Large intestine (tissue), 3 donors: Measurements from ENCODE around the gene SEMA3G. TPM values are rescaled to one million over a fixed set of nuclear protein-coding genes. Genes with fewer than 3 reads are reported as not detected.

Experiments used
- DNase-seq, 2 donors: peaks; one replicate each; pipeline versions ENCODE4 v3.0.0 to v3.0.0-alpha.2; 2013
- H3K27ac ChIP-seq: one replicate; pipeline ENCODE4 v1.5.1; 2013; ENCODE audit warnings: low read length
- H3K27me3 ChIP-seq: 2 replicates; pipeline ENCODE4 v1.6.1; 2013; ENCODE audit warnings: low read length; ENCODE audit not compliant: control insufficient read depth, insufficient read depth
- H3K36me3 ChIP-seq: 2 replicates; pipeline ENCODE4 v1.6.1; 2013; ENCODE audit warnings: low read length; ENCODE audit not compliant: control insufficient read depth, insufficient read depth
- H3K4me1 ChIP-seq: one replicate; pipeline ENCODE4 v1.6.1; 2013; ENCODE audit warnings: low read length; ENCODE audit not compliant: control insufficient read depth, insufficient read depth
- H3K4me3 ChIP-seq: one replicate; pipeline ENCODE4 v1.5.1; 2013; ENCODE audit warnings: low read length
- H3K9me3 ChIP-seq: one replicate; pipeline ENCODE4 v1.6.1; 2013; ENCODE audit warnings: mild to moderate bottlenecking, low read depth, low read length, moderate library complexity; ENCODE audit not compliant: control insufficient read depth
- WGBS: methylation state at CpG from one replicate; pipeline ENCODE4 v1.1.5; 2013; ENCODE audit warnings: low lambda C conversion rate; ENCODE audit not compliant: insufficient coverage; 5-methylcytosine and 5-hydroxymethylcytosine counted together
- polyA plus RNA-seq: library from polyadenylated mRNA; unstranded; fragments of 120-200 nt; gene quantifications from one replicate; pipeline ENCODE4 v1.2.1, GENCODE V29; 2013

The SEMA3G gene
- polyA plus RNA-seq, 1 donor = 2.9 TPM

DNA sequence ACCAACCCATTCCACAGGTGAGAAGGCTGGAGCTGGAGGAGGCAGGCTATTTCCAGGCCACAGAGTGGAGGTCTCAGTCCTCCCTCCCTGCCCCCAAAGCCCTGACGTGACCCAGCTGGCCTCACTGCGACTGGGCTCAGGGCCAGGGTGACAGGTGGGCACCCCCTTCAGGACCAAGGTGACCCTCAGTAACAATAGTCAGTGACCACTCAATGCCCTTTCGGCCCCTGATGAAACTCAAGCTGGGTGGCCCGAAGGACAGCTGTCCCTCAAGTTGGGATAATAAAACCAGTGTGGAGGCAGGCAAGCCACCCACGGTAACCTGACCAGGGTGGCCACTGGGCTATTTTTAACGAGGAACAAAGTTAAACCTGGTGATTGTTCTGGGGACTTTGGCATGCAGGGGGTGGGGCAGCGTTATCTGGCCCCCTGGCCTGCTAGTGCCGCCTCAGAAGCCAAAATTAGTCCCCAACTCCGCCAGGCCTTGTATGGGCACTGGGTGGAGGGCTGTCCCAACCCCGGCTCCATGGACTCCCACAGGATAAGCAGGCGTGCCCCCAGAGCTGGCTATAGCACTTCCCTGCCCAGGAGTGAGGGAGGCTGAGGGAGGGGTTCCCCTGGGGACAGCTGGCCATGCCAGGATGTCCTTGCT, 7.8 kb upstream of the SEMA3G start:
- Histone ChIP-seq H3K27me3 (no peaks in the 10 kb centered on the region), H3K9me3 (no peaks in the 10 kb centered on the region)
- no CpG with 5 or more reads among the region's 11 CpGs for WGBS

DNA sequence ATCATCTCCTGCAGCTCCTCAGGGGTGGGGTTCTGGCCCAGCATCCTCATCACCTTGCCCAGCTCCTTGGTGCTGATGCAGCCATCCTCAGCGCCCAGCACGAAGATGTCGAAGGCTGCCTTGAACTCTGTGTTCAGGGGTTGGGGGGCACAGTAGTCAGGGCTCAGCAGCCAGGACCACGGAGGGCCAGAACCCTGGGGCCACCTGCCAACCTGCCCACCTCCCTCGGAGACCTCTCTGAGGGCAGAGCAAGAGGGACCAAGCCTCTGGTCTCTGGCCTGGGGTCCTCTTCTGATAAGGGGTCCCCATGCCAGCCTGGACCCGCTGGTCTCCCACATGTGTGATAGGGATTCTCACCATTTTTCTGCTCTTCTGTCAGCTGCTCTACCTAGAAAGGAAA, 7.2 kb upstream of the SEMA3G start:
- no CpG with 5 or more reads among the region's 6 CpGs for WGBS
- H3K27me3 ChIP-seq = no peaks in the 10 kb centered on the region
- peaks cover 27% of the 10 kb centered on the region for H3K4me1 ChIP-seq
- no peak for DNase-seq
- no peak overlapping the region for H3K4me3 ChIP-seq
- no peaks in the 10 kb centered on the region for H3K9me3 ChIP-seq
- no peak overlapping the region for H3K27ac ChIP-seq
- H3K36me3 ChIP-seq = no peaks in the 10 kb centered on the region

More for the DNA sequence above, 7.8 kb upstream of the SEMA3G start:
- H3K27ac ChIP-seq = no peak overlapping the region
- H3K36me3 ChIP-seq = peaks cover 1% of the 10 kb centered on the region
- H3K4me1 ChIP-seq = peaks cover 27% of the 10 kb centered on the region
- no peak for DNase-seq
- no peak overlapping the region for H3K4me3 ChIP-seq

DNA sequence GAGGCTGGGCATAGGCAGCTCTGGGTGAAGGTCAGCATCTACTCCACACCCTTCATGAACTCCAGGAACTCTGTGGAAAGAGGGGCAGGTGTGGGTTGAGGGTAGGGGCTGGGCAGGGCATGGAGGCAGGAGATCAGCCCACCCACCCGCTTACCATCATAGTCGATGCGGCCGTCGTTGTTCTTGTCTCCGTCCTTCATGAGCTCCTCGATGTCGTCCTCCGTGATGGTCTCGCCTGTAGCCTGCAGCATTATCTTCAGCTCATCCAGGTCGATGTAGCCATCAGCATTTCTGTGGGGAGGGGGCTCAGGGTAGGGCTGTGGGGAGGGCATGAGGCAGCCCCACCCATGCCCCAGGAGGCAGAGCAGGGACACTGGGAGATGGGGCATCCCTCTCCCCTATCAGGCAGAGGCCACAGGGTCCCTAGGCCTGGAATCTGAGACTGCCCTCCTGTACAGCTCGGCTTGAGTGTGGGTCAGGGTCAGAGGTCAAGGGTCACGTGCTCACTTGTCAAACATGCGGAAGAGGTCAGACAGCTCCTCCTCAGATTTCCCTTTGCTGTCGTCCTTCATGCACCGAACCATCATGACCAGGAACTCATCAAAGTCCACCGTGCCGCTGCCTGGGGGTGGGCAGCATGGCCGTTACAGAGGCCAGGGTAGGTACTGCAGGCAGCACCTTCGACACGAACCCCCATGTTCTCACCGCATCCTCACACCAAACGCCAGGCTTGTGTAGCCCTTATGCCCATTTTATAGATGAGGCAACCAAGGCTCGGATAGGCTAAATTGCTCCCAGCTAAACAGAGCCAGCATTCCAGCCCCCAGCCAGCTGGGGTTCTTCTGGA, 6.6 kb upstream of the SEMA3G start:
- Histone ChIP-seq H3K27ac (no peak overlapping the region), H3K36me3 (no peaks in the 10 kb centered on the region), H3K9me3 (no peaks in the 10 kb centered on the region), H3K4me3 (no peak overlapping the region), H3K4me1 (peaks cover 27% of the 10 kb centered on the region), H3K27me3 (no peaks in the 10 kb centered on the region)
- DNase-seq = no peak
- no CpG with 5 or more reads among the region's 24 CpGs for WGBS

DNA sequence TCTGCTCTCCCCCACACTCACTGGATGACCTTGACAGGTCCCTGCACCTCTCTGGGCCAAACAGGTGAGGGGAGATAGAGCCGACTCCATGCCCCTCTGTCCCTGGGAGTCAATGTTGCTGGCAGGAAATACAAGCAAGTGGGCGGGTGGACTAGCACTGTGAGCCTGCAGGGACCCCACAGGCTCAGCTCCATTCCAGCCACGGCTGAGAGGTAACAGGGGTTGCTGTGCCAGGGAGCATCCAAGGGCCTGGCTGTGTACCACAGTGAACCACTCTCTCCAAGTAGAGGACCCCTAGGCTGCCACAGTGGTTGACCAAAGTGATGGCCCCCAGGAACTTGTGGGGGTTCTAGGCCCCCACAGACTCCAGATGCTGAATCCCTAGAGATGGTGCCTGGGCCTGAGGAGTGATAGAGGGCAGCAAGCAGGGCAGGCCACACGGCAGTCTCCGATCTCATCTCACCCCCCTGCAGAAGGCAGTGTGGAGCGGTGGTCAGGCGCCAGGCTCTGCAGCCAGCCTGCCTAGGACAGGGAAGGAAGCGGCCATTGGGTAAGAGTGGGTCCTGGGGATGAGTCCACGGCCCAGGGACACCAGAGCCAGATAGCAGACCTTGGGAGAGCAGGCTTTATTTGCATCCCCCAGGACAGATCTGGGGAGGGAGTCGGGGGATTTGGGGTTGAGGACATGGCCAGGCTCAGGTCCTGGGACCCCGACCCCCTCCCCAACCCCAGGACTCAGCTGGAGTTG, 5.8 kb upstream of the SEMA3G start:
- Histone ChIP-seq H3K27me3 (no peaks in the 10 kb centered on the region), H3K4me1 (peaks cover 27% of the 10 kb centered on the region), H3K4me3 (no peak overlapping the region), H3K36me3 (no peaks in the 10 kb centered on the region), H3K27ac (no peak overlapping the region), H3K9me3 (no peaks in the 10 kb centered on the region)
- no CpG with 5 or more reads among the region's 11 CpGs for WGBS
- no peak for DNase-seq

DNA sequence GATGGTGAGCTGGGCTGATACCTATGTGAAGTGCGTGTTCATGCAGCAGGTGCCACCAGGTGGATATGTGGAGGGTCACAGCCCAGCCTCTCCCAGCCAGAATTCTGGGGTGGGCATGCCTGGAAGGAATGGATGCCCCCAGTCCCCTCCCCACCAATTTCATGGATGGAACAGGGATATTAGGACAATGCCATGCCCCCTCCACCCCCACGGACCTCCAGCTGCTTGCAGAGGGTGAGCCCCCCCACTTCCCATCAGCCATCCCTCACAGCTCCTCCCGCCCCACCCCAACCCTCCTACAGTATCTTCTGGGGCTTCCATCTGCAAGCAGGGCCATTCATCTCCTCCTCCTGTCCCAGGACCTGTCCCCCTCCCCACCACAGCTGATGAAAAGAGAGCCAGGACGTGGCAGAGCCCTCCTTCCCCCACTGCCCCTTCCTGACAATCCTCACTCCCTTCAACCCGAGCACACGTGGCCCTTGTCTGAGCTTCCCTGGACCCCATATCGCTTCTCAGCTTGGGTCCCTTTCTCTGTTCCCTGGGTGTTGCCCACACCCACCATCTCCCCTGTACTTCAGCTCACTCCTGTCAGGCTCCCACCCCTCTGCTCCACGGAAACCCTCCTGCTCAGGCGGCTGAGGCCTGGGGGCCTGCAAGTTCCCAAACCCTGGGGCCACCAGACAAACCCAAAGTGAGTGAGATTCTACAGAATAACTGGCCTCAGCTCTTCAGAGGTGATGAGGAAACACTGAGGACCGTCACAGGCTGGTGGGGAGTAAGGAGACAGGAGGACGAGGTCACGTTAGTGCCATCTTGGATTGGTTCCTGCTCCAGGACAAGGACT, 2.8 kb upstream of the SEMA3G start:
- no peaks in the 10 kb centered on the region for H3K9me3 ChIP-seq
- no peak overlapping the region for H3K27ac ChIP-seq
- WGBS = no CpG with 5 or more reads among the region's 12 CpGs
- peaks cover 11% of the 10 kb centered on the region for H3K4me1 ChIP-seq
- DNase-seq = no peak
- H3K36me3 ChIP-seq = no peaks in the 10 kb centered on the region
- H3K27me3 ChIP-seq = no peaks in the 10 kb centered on the region
- H3K4me3 ChIP-seq = no peak overlapping the region

DNA sequence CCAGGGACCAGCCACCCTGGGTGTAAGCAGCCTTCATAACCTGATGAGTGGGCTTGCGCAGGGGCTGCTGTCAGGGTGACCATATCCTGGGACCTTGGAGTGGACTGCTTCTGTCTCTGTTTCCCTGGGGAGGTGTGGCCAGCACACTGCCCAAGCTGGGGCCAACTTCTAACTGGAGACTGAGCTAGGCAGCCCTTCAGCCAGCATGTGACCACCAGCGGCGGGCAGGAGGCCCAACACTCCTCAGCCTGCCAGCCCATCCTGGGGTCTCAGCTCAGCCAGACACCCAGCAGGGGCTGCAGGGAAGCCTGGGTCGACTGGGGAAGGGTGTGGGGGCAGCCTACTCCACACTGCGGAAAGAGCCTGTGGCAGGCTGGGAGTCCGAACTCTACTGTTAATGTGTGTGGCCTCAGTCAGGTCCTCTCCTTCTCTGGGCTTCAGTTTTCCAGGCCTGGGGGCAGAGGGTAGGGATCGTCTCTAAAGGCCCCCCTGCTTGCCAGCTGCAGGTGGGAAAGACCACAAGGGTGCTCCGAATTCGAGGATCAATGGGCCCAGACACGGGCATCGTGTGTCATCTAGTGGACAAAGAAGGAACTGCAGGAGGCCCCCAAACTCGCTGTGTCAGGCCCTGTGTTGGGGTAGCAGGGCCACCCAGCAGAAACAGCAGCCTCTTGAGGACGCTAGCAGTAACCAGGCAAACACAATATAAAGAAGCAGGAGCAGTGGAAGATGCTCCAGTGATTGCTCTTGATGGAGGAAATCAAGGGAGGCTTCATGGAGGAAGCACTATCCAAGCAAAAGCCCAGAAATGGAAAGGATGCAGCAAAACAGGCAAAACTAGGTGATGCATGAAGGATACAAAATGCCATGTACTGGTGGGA, 2.0 kb upstream of the SEMA3G start:
- Histone ChIP-seq H3K4me3 (no peak overlapping the region), H3K27me3 (no peaks in the 10 kb centered on the region), H3K9me3 (no peaks in the 10 kb centered on the region), H3K4me1 (peaks cover 10% of the 10 kb centered on the region), H3K36me3 (no peaks in the 10 kb centered on the region), H3K27ac (no peak overlapping the region)
- peak in 1 of 2 donors; percentile 22 for DNase-seq
- 0% methylated on average over 1 of the region's 13 CpGs for WGBS

DNA sequence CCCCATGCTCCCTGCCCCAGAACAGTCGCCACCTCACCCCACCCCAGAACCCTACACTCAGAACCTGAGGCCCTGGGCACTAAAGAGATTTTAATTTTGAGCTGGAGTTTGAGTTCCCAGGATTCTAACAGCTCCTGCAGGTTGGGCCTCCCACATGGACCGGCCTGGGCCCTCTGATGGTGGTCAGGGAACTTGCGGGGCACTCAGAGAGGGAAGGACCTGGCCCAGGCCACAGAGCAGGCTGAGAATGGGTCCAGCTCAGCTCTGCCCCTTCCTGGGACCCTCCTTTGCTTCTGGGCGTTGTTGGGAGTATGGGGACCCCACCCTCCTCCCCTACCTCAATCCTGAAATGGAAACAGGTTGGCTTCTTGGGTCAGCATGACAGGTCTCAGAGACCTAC, 1.1 kb upstream of the SEMA3G start:
- no peaks in the 10 kb centered on the region for H3K36me3 ChIP-seq
- no peaks in the 10 kb centered on the region for H3K9me3 ChIP-seq
- no peaks in the 10 kb centered on the region for H3K27me3 ChIP-seq
- no peak for DNase-seq
- no CpG with 5 or more reads among the region's 4 CpGs for WGBS
- no peak overlapping the region for H3K4me3 ChIP-seq
- peaks cover 10% of the 10 kb centered on the region for H3K4me1 ChIP-seq
- no peak overlapping the region for H3K27ac ChIP-seq

DNA sequence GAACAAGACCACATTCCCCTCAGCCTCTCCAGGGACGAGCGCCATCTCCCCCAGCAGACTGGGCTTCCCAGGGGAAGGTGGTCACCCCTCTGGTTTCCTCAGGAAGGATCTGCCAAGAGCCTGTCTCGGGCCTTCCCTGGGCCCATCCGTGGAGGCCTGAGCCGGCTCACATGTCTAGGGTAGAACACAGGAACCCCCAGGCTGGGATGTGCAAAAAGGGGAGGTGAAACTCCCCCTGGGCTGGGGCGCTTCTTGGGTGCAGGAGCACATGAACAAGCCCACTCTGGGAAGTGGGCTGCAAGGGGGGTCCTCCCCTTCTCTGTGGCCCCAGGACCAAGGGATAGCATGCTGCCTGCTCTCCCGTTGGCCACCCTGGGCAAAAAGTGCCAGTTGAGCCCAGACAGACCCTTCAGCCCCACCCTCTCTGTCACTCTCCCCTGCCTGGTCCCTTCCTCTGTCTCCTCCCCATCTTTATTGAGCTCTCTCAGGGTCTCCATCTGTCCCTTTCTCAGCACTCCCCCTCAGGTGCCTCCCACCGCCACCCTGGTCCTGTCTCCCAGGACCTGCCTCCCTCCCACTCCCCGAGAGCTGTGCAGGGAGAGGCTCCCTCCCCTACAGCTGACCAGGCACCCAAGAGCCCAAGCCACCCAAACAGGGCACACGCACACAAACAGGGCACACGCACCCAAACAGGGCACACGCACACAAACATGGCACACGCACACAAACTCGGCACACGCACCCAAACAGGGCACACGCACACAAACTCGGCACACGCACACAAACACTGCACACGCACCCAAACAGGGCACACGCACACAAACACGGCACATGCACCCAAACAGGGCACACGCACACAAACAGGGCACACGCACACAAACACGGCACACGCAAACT, 864 bp downstream of the SEMA3G start:
- no CpG with 5 or more reads among the region's 25 CpGs for WGBS
- H3K9me3 ChIP-seq = no peaks in the 10 kb centered on the region
- no peak overlapping the region for H3K4me3 ChIP-seq
- DNase-seq = no peak
- H3K27me3 ChIP-seq = no peaks in the 10 kb centered on the region
- H3K27ac ChIP-seq = no peak overlapping the region
- peaks cover 5% of the 10 kb centered on the region for H3K4me1 ChIP-seq
- no peaks in the 10 kb centered on the region for H3K36me3 ChIP-seq

DNA sequence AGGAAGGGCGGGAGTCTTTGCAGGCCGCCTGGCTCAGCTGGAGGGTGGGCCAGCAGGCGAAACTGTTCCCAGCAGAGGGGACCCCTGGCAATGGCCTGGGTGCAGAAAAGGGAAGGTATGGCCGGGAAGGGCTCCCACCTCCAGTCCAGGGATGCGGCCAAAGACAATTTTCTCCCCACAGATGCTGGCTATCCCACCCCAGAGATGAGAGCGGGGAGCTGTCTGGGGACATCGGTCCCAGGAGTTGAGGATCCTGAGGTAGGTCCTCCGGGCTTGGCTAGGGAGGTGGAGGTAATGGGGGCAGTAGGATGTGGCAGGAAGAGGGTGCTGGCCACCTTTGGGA, 1.7 kb downstream of the SEMA3G start:
- H3K4me3 ChIP-seq = no peak overlapping the region

More for the DNA sequence above, 1.7 kb downstream of the SEMA3G start:
- H3K4me1 ChIP-seq = peaks cover 5% of the 10 kb centered on the region
- no peak for DNase-seq
- no peak overlapping the region for H3K27ac ChIP-seq
- no peaks in the 10 kb centered on the region for H3K27me3 ChIP-seq
- H3K36me3 ChIP-seq = no peaks in the 10 kb centered on the region
- no CpG with 5 or more reads among the region's 8 CpGs for WGBS
- H3K9me3 ChIP-seq = no peaks in the 10 kb centered on the region
